GM23338 (cell line): ENCODE data around the gene PLA2G4B. TPM values are rescaled to one million over a fixed set of nuclear protein-coding genes. Genes with fewer than 3 reads are reported as not detected.

Experiments
- ATAC-seq: fragments of 200-7000 bp; cut with Tn5 transposase; 3 replicates; pipeline ENCODE4 v1.9.1; 2020
- DNase-seq: peaks from one replicate; pipeline ENCODE4 v3.0.0-alpha.2; 2015; ENCODE audit warnings: low spot score
- H2AFZ ChIP-seq: fragments of 200-600 bp; sonication (generic); 2 replicates; pipeline ENCODE4 v1.8.0; 2016; ENCODE audit warnings: antibody characterized with exemption, mild to moderate bottlenecking, moderate library complexity
- H3F3A ChIP-seq: fragments of 200-600 bp; sonication (generic); replicated peaks from 2 replicates; pipeline ENCODE4 v1.8.0; 2017; ENCODE audit warnings: antibody characterized with exemption, mixed run types, low read depth
- H3K27ac ChIP-seq: fragments of 200-600 bp; sonication (generic); 2 replicates; pipeline ENCODE4 v1.6.1; 2016; ENCODE audit warnings: low read depth
- H3K27me3 ChIP-seq: fragments of 200-600 bp; sonication (generic); 2 replicates; pipeline ENCODE4 v1.8.0; 2016; ENCODE audit warnings: mild to moderate bottlenecking, mixed run types, moderate library complexity; ENCODE audit not compliant: insufficient read depth
- H3K36me3 ChIP-seq: fragments of 200-600 bp; sonication (generic); 2 replicates; pipeline ENCODE4 v1.8.0; 2016; ENCODE audit warnings: mild to moderate bottlenecking; ENCODE audit not compliant: insufficient read depth
- H3K4me1 ChIP-seq: fragments of 200-600 bp; sonication (generic); 2 replicates; pipeline ENCODE4 v1.8.0; 2016; ENCODE audit warnings: mild to moderate bottlenecking, moderate library complexity; ENCODE audit not compliant: insufficient read depth
- H3K4me2 ChIP-seq: fragments of 200-600 bp; sonication (generic); 2 replicates; pipeline ENCODE4 v1.7.1; 2017; ENCODE audit warnings: mixed run types
- H3K4me3 ChIP-seq: fragments of 200-600 bp; sonication (generic); 2 replicates; pipeline ENCODE4 v1.6.1; 2016; ENCODE audit warnings: mixed run types
- H3K79me2 ChIP-seq: fragments of 200-600 bp; sonication (generic); replicated peaks from 2 replicates; pipeline ENCODE4 v1.8.0; 2017; ENCODE audit warnings: mild to moderate bottlenecking; ENCODE audit not compliant: insufficient read depth
- H3K9me2 ChIP-seq: fragments of 200-600 bp; sonication (generic); 2 replicates; pipeline ENCODE4 v1.8.0; 2017; ENCODE audit not compliant: insufficient read depth
- H4K20me1 ChIP-seq: fragments of 200-600 bp; sonication (generic); replicated peaks from 2 replicates; pipeline ENCODE4 v1.8.0; 2017; ENCODE audit warnings: mild to moderate bottlenecking; ENCODE audit not compliant: insufficient read depth
- H3K27ac Mint-ChIP-seq: 2 replicates; pipeline ENCODE4 v1.8.0; 2020; ENCODE audit warnings: inconsistent platforms, mild to moderate bottlenecking, moderate library complexity, mixed read lengths
- H3K27me3 Mint-ChIP-seq: 3 replicates; pipeline ENCODE4 v1.8.0; 2022; ENCODE audit warnings: low read depth, mild to moderate bottlenecking, moderate library complexity, mixed read lengths, inconsistent platforms; ENCODE audit not compliant: insufficient read depth, poor library complexity
- H3K36me3 Mint-ChIP-seq: 3 replicates; pipeline ENCODE4 v1.8.0; 2021; ENCODE audit warnings: low read depth, mild to moderate bottlenecking, inconsistent platforms, moderate library complexity, mixed read lengths
- H3K4me1 Mint-ChIP-seq: 3 replicates; pipeline ENCODE4 v1.8.0; 2020; ENCODE audit warnings: mild to moderate bottlenecking, inconsistent platforms, mixed read lengths
- H3K4me3 Mint-ChIP-seq: 3 replicates; pipeline ENCODE4 v1.8.0; 2021; ENCODE audit warnings: moderate library complexity, mild to moderate bottlenecking, inconsistent platforms, mixed read lengths
- H3K9me3 Mint-ChIP-seq: 3 replicates; pipeline ENCODE4 v1.8.0; 2020; ENCODE audit warnings: moderate library complexity, mild to moderate bottlenecking, inconsistent platforms, mixed read lengths
- EZH2 ChIP-seq: fragments of 200-600 bp; sonication (generic); IDR thresholded peaks from one replicate; pipeline ENCODE4 v1.8.0; 2017; ENCODE audit warnings: antibody characterized with exemption, mild to moderate bottlenecking, low read depth; ENCODE audit not compliant: unreplicated experiment
- EZH2phosphoT487 ChIP-seq: fragments of 200-600 bp; sonication (generic); IDR thresholded peaks from one replicate; pipeline ENCODE4 v1.8.1; 2018; ENCODE audit warnings: antibody characterized with exemption; ENCODE audit not compliant: unreplicated experiment
- JUNB ChIP-seq: IDR thresholded peaks from one replicate; pipeline ENCODE4 v1.6.1; 2016; ENCODE audit warnings: antibody characterized with exemption; ENCODE audit not compliant: unreplicated experiment
- NANOG ChIP-seq: IDR thresholded peaks from 2 replicates; pipeline ENCODE4 v1.6.1; 2016; ENCODE audit warnings: antibody characterized with exemption, borderline replicate concordance
- POLR2AphosphoS5 ChIP-seq: IDR thresholded peaks from 2 replicates; pipeline ENCODE4 v1.6.1; 2016; ENCODE audit warnings: antibody characterized with exemption, low read depth
- ZNF114 ChIP-seq: fragments of 250-450 bp; sonication (Bioruptor Pico); IDR thresholded peaks from 2 replicates; pipeline ENCODE4 v1.5.0; 2020; ENCODE audit warnings: mild to moderate bottlenecking, moderate library complexity
- ZNF331 ChIP-seq: fragments of 250-450 bp; sonication (Bioruptor Pico); IDR thresholded peaks from 2 replicates; pipeline ENCODE4 v1.5.0; 2020; ENCODE audit warnings: low read depth, mild to moderate bottlenecking, moderate library complexity
- polyA plus RNA-seq: library from polyadenylated mRNA; unstranded; fragments of >200 nt; fragmentation: Nextera tagmentation; extraction: Ambion mirVana; gene quantifications from 2 replicates; pipeline ENCODE4 v1.2.1, GENCODE V29; 2016
- total RNA-seq: library from RNA; depleted of rRNA; stranded (reverse); fragments of >200 nt; shearing (Covaris generic); gene quantifications from 2 replicates; pipeline ENCODE4 v1.2.3, GENCODE V29; 2014
- TF ChIP-seq, protein P1 (sequence below): fragments of 250-450 bp; sonication (Bioruptor Pico); IDR thresholded peaks from 2 replicates; pipeline ENCODE4 v1.5.0; 2020; ENCODE audit warnings: mild to moderate bottlenecking, moderate library complexity
- TF ChIP-seq, protein P2 (sequence below): IDR thresholded peaks from 2 replicates; pipeline ENCODE4 v1.6.1; 2016; ENCODE audit warnings: antibody characterized with exemption

The PLA2G4B gene
- total and polyA plus RNA-seq, 2 experiments from 2014 or later: 4.4 to 9.6 TPM

DNA sequence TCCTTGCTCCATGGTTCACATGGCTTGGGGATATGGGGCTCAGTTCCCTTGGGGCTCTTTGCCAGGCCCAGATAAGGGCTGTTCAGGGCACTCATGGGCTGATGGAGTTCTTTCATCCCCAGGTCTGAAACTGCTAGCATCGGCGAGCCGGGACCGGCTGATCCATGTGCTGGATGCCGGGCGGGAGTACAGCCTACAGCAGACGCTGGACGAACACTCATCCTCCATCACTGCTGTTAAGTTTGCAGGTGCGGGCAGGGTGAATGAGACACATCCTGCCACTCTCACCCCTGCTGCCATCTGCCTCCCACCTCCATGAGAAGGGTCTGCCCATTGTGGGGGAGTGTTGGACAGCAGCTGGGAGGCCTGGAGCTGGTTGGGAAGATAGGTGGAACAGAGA is 21.9 kb upstream of the PLA2G4B start:
- ATAC-seq (no peak), DNase-seq (no peak)

More for the DNA sequence above, 21.9 kb upstream of the PLA2G4B start:
- Histone ChIP-seq H3K27me3 (no peaks in the 10 kb centered on the region), H3K4me1 (no peaks in the 10 kb centered on the region), H3K9me2 (no peaks in the 10 kb centered on the region), H3K4me2 (no peak overlapping the region), H3K36me3 (no peaks in the 10 kb centered on the region), H3K79me2 (no peaks in the 10 kb centered on the region), H3F3A (no peaks in the 10 kb centered on the region), H4K20me1 (no peaks in the 10 kb centered on the region), H2AFZ (no peak overlapping the region), H3K4me3 (no peak overlapping the region), H3K27ac (no peak overlapping the region)
- H3K27me3 Mint-ChIP-seq: no peaks in the 10 kb centered on the region
- H3K27ac Mint-ChIP-seq: no peak overlapping the region
- H3K9me3 Mint-ChIP-seq: no peaks in the 10 kb centered on the region
- 0 out of 3 replicates have a peak, but pooled peaks cover under 1% of the 10 kb centered on the region for H3K4me1 Mint-ChIP-seq
- H3K36me3 Mint-ChIP-seq: no peaks in the 10 kb centered on the region; the same call in 2 of the 3 replicates
- TF ChIP-seq EZH2 (no peak), EZH2phosphoT487 (no peak), POLR2AphosphoS5 (no peak), ZNF114 (CRISPR knock-in tag) (no peak), NANOG (no peak), ZNF331 (no peak), JUNB (no peak)
- TF ChIP-seq, protein P1, sequence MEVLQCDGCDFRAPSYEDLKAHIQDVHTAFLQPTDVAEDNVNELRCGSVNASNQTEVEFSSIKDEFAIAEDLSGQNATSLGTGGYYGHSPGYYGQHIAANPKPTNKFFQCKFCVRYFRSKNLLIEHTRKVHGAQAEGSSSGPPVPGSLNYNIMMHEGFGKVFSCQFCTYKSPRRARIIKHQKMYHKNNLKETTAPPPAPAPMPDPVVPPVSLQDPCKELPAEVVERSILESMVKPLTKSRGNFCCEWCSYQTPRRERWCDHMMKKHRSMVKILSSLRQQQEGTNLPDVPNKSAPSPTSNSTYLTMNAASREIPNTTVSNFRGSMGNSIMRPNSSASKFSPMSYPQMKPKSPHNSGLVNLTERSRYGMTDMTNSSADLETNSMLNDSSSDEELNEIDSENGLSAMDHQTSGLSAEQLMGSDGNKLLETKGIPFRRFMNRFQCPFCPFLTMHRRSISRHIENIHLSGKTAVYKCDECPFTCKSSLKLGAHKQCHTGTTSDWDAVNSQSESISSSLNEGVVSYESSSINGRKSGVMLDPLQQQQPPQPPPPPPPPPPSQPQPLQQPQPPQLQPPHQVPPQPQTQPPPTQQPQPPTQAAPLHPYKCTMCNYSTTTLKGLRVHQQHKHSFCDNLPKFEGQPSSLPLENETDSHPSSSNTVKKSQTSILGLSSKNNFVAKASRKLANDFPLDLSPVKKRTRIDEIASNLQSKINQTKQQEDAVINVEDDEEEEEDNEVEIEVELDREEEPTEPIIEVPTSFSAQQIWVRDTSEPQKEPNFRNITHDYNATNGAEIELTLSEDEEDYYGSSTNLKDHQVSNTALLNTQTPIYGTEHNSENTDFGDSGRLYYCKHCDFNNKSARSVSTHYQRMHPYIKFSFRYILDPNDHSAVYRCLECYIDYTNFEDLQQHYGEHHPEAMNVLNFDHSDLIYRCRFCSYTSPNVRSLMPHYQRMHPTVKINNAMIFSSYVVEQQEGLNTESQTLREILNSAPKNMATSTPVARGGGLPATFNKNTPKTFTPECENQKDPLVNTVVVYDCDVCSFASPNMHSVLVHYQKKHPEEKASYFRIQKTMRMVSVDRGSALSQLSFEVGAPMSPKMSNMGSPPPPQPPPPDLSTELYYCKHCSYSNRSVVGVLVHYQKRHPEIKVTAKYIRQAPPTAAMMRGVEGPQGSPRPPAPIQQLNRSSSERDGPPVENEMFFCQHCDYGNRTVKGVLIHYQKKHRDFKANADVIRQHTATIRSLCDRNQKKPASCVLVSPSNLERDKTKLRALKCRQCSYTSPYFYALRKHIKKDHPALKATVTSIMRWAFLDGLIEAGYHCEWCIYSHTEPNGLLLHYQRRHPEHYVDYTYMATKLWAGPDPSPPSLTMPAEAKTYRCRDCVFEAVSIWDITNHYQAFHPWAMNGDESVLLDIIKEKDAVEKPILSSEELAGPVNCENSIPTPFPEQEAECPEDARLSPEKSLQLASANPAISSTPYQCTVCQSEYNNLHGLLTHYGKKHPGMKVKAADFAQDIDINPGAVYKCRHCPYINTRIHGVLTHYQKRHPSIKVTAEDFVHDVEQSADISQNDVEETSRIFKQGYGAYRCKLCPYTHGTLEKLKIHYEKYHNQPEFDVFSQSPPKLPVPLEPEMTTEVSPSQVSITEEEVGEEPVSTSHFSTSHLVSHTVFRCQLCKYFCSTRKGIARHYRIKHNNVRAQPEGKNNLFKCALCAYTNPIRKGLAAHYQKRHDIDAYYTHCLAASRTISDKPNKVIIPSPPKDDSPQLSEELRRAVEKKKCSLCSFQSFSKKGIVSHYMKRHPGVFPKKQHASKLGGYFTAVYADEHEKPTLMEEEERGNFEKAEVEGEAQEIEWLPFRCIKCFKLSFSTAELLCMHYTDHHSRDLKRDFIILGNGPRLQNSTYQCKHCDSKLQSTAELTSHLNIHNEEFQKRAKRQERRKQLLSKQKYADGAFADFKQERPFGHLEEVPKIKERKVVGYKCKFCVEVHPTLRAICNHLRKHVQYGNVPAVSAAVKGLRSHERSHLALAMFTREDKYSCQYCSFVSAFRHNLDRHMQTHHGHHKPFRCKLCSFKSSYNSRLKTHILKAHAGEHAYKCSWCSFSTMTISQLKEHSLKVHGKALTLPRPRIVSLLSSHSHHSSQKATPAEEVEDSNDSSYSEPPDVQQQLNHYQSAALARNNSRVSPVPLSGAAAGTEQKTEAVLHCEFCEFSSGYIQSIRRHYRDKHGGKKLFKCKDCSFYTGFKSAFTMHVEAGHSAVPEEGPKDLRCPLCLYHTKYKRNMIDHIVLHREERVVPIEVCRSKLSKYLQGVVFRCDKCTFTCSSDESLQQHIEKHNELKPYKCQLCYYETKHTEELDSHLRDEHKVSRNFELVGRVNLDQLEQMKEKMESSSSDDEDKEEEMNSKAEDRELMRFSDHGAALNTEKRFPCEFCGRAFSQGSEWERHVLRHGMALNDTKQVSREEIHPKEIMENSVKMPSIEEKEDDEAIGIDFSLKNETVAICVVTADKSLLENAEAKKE (CRISPR knock-in tag): no peak
- TF ChIP-seq, protein P2, sequence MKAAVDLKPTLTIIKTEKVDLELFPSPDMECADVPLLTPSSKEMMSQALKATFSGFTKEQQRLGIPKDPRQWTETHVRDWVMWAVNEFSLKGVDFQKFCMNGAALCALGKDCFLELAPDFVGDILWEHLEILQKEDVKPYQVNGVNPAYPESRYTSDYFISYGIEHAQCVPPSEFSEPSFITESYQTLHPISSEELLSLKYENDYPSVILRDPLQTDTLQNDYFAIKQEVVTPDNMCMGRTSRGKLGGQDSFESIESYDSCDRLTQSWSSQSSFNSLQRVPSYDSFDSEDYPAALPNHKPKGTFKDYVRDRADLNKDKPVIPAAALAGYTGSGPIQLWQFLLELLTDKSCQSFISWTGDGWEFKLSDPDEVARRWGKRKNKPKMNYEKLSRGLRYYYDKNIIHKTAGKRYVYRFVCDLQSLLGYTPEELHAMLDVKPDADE: no peak
- no peak overlapping the region for H3K4me3 Mint-ChIP-seq
